AG04450 (cell line): Measurements from ENCODE around the gene RHOV. TPM values are rescaled to one million over a fixed set of nuclear protein-coding genes. Genes with fewer than 3 reads are reported as not detected.

Experiments used
- CTCF ChIA-PET: fragments of 300-600, 350-600 bp; formaldehyde crosslinking; extraction: SDS; loops from one replicate; lab custom pipeline; 2022; ENCODE audit warnings: antibody characterized with exemption, inconsistent platforms; lab: Charles Lee
- POLR2A ChIA-PET: fragments of 350-600 bp; formaldehyde crosslinking; extraction: SDS; loops from one replicate; lab custom pipeline; 2021; ENCODE audit warnings: antibody characterized with exemption, inconsistent platforms; lab: Yijun Ruan, JAX
- DNase-seq: peaks from one replicate; pipeline ENCODE4 v3.0.0-alpha.2; 2011; ENCODE audit warnings: low read depth, low spot score
- H3K27ac ChIP-seq: one replicate; pipeline ENCODE4 v1.5.1; 2012; ENCODE audit warnings: low read depth, low read length, control low read depth
- H3K27me3 ChIP-seq: one replicate; pipeline ENCODE4 v1.6.0; 2012; ENCODE audit warnings: low read length; ENCODE audit not compliant: control insufficient read depth, insufficient read depth
- H3K4me3 ChIP-seq: 2 replicates; pipeline ENCODE4 v1.5.1; 2011; ENCODE audit warnings: mild to moderate bottlenecking, low read depth, low read length, control low read depth
- H3K9me3 ChIP-seq: 2 replicates; pipeline ENCODE4 v1.5.1; 2012; ENCODE audit warnings: low read length; ENCODE audit not compliant: control insufficient read depth, insufficient read depth
- CTCF ChIP-seq: IDR thresholded peaks from 2 replicates; pipeline ENCODE4 v1.5.1; 2011; ENCODE audit warnings: low read depth, low read length, control low read depth, inconsistent platforms
- polyA plus RNA-seq: library from polyadenylated mRNA; depleted of rRNA; stranded (reverse); fragments of >200 nt; gene quantifications from 2 replicates; pipeline ENCODE4 v1.2.3, GENCODE V29; 2011

Gene RHOV
- polyA plus RNA-seq, 1 experiment = 0.04 TPM

DNA sequence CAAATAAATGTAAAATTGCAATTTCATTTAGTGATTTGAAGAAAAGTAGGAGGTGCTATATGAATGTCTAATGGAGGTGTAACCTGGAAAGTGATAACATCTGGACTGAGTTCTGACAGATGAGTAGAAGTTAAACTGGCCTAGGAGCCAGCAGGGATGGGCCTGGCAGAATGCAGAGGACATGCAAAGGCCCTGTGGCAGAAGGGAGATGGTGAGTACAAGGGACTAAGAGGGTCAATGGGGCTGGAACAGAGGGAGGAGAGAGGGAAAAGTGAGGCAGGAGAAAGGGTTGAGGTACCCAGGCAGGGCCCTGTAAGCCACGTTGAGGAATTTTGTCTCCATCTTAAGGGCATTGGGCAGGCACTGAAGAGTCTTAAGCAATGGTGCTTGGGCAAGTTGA, 42.2 kb downstream of the RHOV start:
- CTCF ChIA-PET = no interaction called here

DNA sequence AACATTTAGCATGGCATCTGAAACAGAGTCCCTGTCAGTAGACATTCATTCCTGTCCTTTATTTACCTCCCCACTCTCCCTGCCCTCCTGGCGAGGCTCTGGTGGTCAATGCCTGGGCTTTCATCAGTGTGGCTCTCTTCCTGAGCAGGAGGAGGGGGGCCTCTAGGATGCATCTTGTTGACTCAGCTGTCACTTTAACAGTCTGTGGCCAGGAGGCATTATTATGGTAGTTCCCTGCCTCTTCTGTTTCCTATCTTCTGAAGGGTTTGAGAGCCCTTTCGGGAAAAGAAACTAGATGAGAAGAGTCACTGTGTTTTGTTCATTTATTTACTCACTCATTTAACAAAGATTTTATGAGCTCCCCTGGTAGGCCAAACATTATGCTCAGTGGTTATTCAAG, 43.1 kb downstream of the RHOV start:
- Histone ChIP-seq H3K27me3 (peaks cover 9% of the 10 kb centered on the region), H3K9me3 (no peaks in the 10 kb centered on the region), H3K4me3 (no peak overlapping the region), H3K27ac (no peak overlapping the region)
- TF ChIP-seq CTCF = no peak
- no peak for DNase-seq
- ChIA-PET POLR2A (no interaction called here), CTCF (interaction anchor here (2.2 kb wide), 1 partner anchor 27 kb away, joined by 9 read pairs; no protein-coding TSS in a partner anchor)

More for the DNA sequence above, 42.2 kb downstream of the RHOV start:
- no peak overlapping the region for H3K27ac ChIP-seq
- peaks cover 9% of the 10 kb centered on the region for H3K27me3 ChIP-seq
- POLR2A ChIA-PET = no interaction called here
- no peak overlapping the region for H3K4me3 ChIP-seq
- DNase-seq = no peak
- TF ChIP-seq CTCF = no peak
- no peaks in the 10 kb centered on the region for H3K9me3 ChIP-seq

DNA sequence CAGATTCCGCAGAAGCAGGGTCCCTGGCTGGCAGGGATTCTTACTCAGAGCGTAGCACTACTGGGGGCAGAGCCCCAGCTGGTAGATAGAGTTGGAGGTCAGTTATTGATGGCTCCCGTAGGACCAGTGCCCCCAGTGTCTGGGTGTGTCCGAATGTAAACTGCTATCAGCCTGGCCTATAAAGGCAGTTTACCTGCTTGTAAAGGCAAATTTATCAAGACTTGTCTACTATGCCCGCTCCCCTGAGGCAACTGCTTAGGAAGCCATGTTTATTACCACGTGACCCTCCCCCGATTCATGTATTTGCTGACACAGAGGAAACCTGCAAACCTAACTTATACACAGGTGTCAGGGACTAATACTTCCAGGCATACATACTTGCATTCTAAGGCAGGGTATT, 44.9 kb downstream of the RHOV start:
- Histone ChIP-seq H3K9me3 (no peaks in the 10 kb centered on the region), H3K27ac (no peak overlapping the region), H3K27me3 (peaks cover 9% of the 10 kb centered on the region), H3K4me3 (no peak overlapping the region)
- POLR2A ChIA-PET = interaction anchor here (0.7 kb wide), 1 partner anchor 1124 kb away, joined by 5 read pairs; no protein-coding TSS in a partner anchor
- TF ChIP-seq CTCF = no peak
- no peak for DNase-seq
- CTCF ChIA-PET = interaction anchor here (1.8 kb wide), 1 partner anchor 29 kb away, joined by 6 read pairs; no protein-coding TSS in a partner anchor

- no peaks in the 10 kb centered on the region for H3K9me3 ChIP-seq
- H3K27me3 ChIP-seq = peaks cover 9% of the 10 kb centered on the region
- ChIA-PET CTCF (interaction anchor here (1.8 kb wide), 1 partner anchor 29 kb away, joined by 6 read pairs; no protein-coding TSS in a partner anchor), POLR2A (no interaction called here)
- DNase-seq = no peak
- H3K4me3 ChIP-seq = no peak within 1 kb of the TSS
- no peak within 1 kb of the TSS for H3K27ac ChIP-seq
- TF ChIP-seq CTCF = no peak
Observed at GRCh38 chr15:40828447-40829036, 45.5 kb downstream of the RHOV start, which contains the start of gene PPP1R14D. PPP1R14D (minus strand) TSS chr15:40828708; CDS start chr15:40828641, 67 bp downstream.

- no peak overlapping the region for H3K4me3 ChIP-seq
- H3K9me3 ChIP-seq = no peaks in the 10 kb centered on the region
- no peak for TF ChIP-seq CTCF
- CTCF ChIA-PET = no interaction called here
- H3K27ac ChIP-seq = no peak overlapping the region
- POLR2A ChIA-PET = no interaction called here
- peaks cover 9% of the 10 kb centered on the region for H3K27me3 ChIP-seq
- no peak for DNase-seq
Observed at GRCh38 chr15:40826423-40827075, 47.5 kb downstream of the RHOV start.
